Stomach (tissue), 9 donors: Measurements from ENCODE around the gene TMEM256. TPM values are rescaled to one million over a fixed set of nuclear protein-coding genes. Genes with fewer than 3 reads are reported as not detected.

Source experiments
- DNase-seq, 2 donors: peaks; one replicate each; pipeline versions ENCODE4 v3.0.0 to v3.0.0-alpha.2; 2013 to 2019
- H3K27ac ChIP-seq, 5 donors: fragments of 200-600 bp in 4 of 5; sonication (generic) in 4 of 5; one replicate each; pipeline ENCODE4 v1.5.1; 2013 to 2019; ENCODE audit warnings: mild to moderate bottlenecking in 1 of 5, moderate library complexity in 1 of 5
- H3K27me3 ChIP-seq, 3 donors: fragments of 200-600 bp; sonication (generic); one replicate each; pipeline ENCODE4 v1.5.1; 2017 to 2019; ENCODE audit warnings: mixed run types in 1 of 3
- H3K36me3 ChIP-seq, 4 donors: fragments of 200-600 bp; sonication (generic); 1 replicate in 3 of 4; 2 replicates in 1 of 4; pipeline ENCODE4 v1.5.1; 2016 to 2019
- H3K4me1 ChIP-seq, 4 donors: fragments of 200-600 bp; sonication (generic); one replicate each; pipeline ENCODE4 v1.5.1; 2016 to 2019
- H3K4me3 ChIP-seq, 4 donors: fragments of 200-600 bp; sonication (generic) in 3 of 4; one replicate each; pipeline ENCODE4 v1.5.1; 2016 to 2019; ENCODE audit warnings: mild to moderate bottlenecking in 1 of 4
- H3K9me3 ChIP-seq, 4 donors: fragments of 200-600 bp; sonication (generic); one replicate each; pipeline ENCODE4 v1.5.1; 2016 to 2019
- EP300 ChIP-seq: sonication (generic); formaldehyde crosslinking; IDR thresholded peaks from one replicate; pipeline ENCODE4 v1.6.1; 2017; ENCODE audit warnings: antibody characterized with exemption
- POLR2A ChIP-seq, 4 donors: fragments of 450-650 bp; IDR thresholded peaks; one replicate each; pipeline ENCODE4 v1.6.1; 2016; ENCODE audit warnings: antibody characterized with exemption in 4 of 4, control low read depth in 2 of 4, mild to moderate bottlenecking in 1 of 4, moderate library complexity in 1 of 4
- POLR2AphosphoS5 ChIP-seq, 3 donors: sonication (generic); formaldehyde crosslinking; IDR thresholded peaks; one replicate each; pipeline ENCODE4 v1.6.1; 2016; ENCODE audit warnings: antibody characterized with exemption in 3 of 3
- WGBS, 5 donors: extraction: QIAGEN DNeasy Blood & Tissue Kit in 3 of 5; methylation state at CpG; one replicate each; pipeline versions ENCODE4 v1.1.5 to v1.1.7; 2013 to 2018; 5-methylcytosine and 5-hydroxymethylcytosine counted together
- intact Hi-C: fragments of 100-400 bp; cut with DNase I; formaldehyde crosslinking; loops from one replicate; pipeline ENCODE4 v1.15.1; 2023; ENCODE audit warnings: low total_unique reads
- polyA plus RNA-seq, 3 donors: library from polyadenylated mRNA; stranded (reverse); fragments of 200-250 nt; gene quantifications; one replicate each; pipeline ENCODE4 v1.2.3, GENCODE V29; 2013
- total RNA-seq, 5 donors: library from RNA; depleted of rRNA; stranded (reverse); fragments of >200 nt; gene quantifications; one replicate each; pipeline versions ENCODE4 v1.1.0 to v1.2.3, GENCODE V29; 2014 to 2016
- TF ChIP-seq, protein P1 (sequence below), 7 experiments: fragments of 450-650 bp in 4 of 7; fragments of 200-600 bp in 3 of 7; sonication (generic) in 3 of 7; IDR thresholded peaks; one replicate each; pipeline ENCODE4 v1.5.1; 2016 to 2019; ENCODE audit warnings: antibody characterized with exemption in 7 of 7, control low read depth in 2 of 7, mild to moderate bottlenecking in 1 of 7
- donor health status: healthy with polysubstance abuse.
- donor health status: Bipolar disorder and iron deficiency.
- donor health status: healthy.

The TMEM256 gene
- total and polyA plus RNA-seq, 8 donors = 39.8 to 347 (median 253) TPM; not detected in 1

DNA sequence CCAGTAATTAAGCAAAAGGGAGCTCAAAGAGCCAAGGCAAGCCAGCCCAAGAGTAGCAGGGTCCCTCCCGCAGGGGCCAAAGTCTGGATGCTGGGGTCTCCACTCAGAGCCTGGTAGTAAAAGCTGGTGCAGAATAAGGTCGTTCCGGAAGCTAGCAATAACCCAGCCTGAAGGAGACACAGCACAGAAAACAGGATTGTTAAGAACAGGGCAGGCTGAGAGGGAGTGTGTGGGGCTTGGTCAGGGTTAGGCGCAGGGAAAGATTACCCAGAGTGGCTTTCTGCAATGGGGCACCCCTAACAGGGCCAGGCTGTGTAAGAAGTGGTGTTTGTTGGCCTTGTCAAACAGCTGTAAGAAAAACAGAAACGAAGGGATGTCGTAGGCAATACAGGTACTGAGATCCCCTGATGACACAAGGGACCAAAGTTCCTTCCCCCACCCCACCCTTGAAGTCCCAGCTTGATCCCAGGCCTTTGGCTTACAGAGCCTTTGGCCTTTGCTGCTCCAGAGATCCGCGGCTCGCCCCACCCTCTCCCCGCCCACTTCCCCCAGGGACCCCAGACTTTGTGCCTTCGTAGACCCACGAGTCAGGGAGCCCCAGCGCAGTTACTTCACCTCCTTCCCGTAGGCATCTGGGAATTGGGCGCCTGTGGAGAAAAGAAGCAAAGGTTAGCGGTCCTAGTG is 712 bp downstream of the TMEM256 start:
- peaks cover 0 to 13% (median 0%) of the 10 kb centered on the region in 3 donors for H3K27me3 ChIP-seq
- intact Hi-C loops = no loop called here

DNA sequence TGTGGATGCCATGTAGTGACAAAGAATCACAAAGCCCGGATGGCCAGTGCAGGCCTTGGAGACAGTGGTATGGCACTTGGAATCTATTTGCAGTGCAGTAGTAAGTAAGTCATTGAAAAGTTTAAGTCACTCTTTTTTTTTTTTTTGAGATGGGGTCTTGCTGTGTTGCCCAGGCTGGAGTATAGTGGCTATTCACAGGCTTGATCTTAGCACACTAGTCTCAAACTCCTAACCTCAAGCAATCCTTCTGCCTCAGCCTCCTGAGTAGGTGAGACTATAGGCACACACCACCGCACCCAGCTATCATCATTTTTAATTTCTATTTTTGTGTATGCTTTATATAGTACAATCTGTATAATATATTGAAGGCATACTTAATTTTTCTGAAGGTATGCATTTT is 5.3 kb downstream of the TMEM256 start:
- no peaks in the 10 kb centered on the region for H3K9me3 ChIP-seq
- peaks cover 21 to 34% (median 33%) of the 10 kb centered on the region in 4 donors for H3K4me1 ChIP-seq
- intact Hi-C loops = no loop called here
- H3K27me3 ChIP-seq = no peaks in the 10 kb centered on the region
- H3K4me3 ChIP-seq = no peak overlapping the region
- no peaks in the 10 kb centered on the region for H3K36me3 ChIP-seq
- H3K27ac ChIP-seq = no peak overlapping the region
- no peak for TF ChIP-seq EP300
- TF ChIP-seq, protein P1, sequence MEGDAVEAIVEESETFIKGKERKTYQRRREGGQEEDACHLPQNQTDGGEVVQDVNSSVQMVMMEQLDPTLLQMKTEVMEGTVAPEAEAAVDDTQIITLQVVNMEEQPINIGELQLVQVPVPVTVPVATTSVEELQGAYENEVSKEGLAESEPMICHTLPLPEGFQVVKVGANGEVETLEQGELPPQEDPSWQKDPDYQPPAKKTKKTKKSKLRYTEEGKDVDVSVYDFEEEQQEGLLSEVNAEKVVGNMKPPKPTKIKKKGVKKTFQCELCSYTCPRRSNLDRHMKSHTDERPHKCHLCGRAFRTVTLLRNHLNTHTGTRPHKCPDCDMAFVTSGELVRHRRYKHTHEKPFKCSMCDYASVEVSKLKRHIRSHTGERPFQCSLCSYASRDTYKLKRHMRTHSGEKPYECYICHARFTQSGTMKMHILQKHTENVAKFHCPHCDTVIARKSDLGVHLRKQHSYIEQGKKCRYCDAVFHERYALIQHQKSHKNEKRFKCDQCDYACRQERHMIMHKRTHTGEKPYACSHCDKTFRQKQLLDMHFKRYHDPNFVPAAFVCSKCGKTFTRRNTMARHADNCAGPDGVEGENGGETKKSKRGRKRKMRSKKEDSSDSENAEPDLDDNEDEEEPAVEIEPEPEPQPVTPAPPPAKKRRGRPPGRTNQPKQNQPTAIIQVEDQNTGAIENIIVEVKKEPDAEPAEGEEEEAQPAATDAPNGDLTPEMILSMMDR (IDR thresholded peaks at IDR 0.05) = no peak
- TF ChIP-seq POLR2AphosphoS5 (IDR thresholded peaks at IDR 0.05) = no peak
- TF ChIP-seq POLR2A (IDR thresholded peaks at IDR 0.05) = no peak
- WGBS, 5 donors = 80 to 91% (median 87%) methylated on average over 2 of the region's 2 CpGs
- DNase-seq = no peak

More for the DNA sequence above, 712 bp downstream of the TMEM256 start:
- H3K36me3 ChIP-seq = no peaks in the 10 kb centered on the region
- peak overlapping the region; percentile 90 to 94 (median 93) for H3K27ac ChIP-seq
- peaks cover 30 to 42% (median 34%) of the 10 kb centered on the region in 4 donors for H3K4me1 ChIP-seq
- 8 to 12% (median 11%) methylated on average over 9 to 16 of the region's 16 CpGs for WGBS, 5 donors
- TF ChIP-seq POLR2A (IDR thresholded peaks at IDR 0.05) = no peak
- TF ChIP-seq POLR2AphosphoS5 (IDR thresholded peaks at IDR 0.05) = no peak
- TF ChIP-seq EP300 = no peak
- TF ChIP-seq, protein P1 (IDR thresholded peaks at IDR 0.05) = no peak
- H3K9me3 ChIP-seq = no peaks in the 10 kb centered on the region
- H3K4me3 ChIP-seq = peak overlapping the region; percentile 71 to 80 (median 74)
- peak; percentile 33 to 79 for DNase-seq

DNA sequence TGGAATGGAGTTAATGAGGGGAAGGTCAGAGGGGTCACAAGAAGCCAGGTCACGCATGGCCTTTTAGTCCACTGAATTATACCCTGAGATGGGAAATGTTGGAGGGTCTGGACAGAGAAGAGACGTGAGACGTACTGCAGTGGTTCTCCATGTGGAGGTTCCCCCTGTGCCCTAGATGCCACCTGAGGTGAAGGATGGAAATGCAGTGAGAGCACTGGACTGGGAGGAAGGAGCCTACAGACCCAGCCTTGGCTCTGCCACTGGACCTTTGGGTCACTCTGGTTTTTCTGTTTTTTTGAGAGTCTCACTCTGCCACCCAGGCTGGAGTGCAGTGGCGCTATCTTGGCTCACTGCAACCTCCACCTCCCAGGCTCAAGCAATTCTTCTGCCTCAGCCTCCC is 7.8 kb downstream of the TMEM256 start:
- 82 to 93% (median 88%) methylated on average over 4 of the region's 4 CpGs for WGBS, 5 donors
- H3K4me1 ChIP-seq = peaks cover 18 to 29% (median 25%) of the 10 kb centered on the region in 4 donors
- H3K27ac ChIP-seq = no peak overlapping the region
- intact Hi-C loops = no loop called here
- peaks cover 0 to 13% (median 9%) of the 10 kb centered on the region in 4 donors for H3K36me3 ChIP-seq
- H3K9me3 ChIP-seq = no peaks in the 10 kb centered on the region
- TF ChIP-seq POLR2A (IDR thresholded peaks at IDR 0.05) (no peak), EP300 (no peak), POLR2AphosphoS5 (IDR thresholded peaks at IDR 0.05) (no peak)
- TF ChIP-seq, protein P1 (IDR thresholded peaks at IDR 0.05) = no peak
- no peaks in the 10 kb centered on the region for H3K27me3 ChIP-seq
- peak in 1 of 2 donors; percentile 7 for DNase-seq
- no peak overlapping the region for H3K4me3 ChIP-seq

DNA sequence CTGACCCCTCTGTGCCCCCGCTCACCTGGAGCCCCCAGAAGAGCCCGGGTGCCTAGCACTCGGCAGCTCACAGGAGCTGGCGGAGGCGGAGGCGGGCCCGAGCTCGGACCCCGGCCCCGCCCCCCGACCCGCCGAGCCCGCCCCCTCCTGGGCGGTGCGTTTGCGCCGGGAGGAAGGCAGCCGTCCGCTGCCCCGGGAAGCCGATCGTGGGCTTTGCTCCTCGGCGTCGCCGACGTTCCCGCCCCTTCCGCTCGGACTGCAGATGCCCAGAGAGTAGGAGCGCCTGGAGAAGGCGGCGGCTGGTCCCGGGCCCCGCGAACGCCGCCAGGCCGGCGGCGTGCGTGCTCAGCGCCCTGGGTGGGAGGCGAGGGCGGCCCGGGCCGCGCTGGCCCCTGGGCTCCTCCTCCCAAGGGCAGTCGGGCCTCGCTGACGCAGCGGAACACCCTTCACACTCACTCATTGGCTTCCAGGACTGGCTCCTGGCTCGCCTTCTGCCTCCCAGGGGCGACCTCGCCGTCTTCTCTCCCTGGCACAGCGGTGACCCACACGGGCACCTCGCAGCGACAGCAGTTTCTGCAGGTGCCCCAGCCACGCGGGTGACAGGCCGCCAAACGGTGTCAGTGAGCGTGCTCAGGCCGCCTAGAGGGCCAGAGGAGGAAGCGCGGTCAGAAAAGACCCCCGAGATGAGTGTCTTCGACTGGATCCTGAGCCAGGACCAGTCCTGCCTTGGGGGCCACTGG is 9.3 kb downstream of the TMEM256 start, which contains the start of gene PLSCR3:
PLSCR3 (minus strand) TSS at position 74 of the 740 bp plus-strand sequence. CDS start 415 bp downstream, outside the sequence.
- TF ChIP-seq POLR2A (IDR thresholded peaks at IDR 0.05) = peak in 1 of 4 donors; percentile 28
- TF ChIP-seq POLR2AphosphoS5 (IDR thresholded peaks at IDR 0.05) = peak; percentile 40 to 87 (median 85)
- TF ChIP-seq, protein P1 (IDR thresholded peaks at IDR 0.05) = peak in 4 of 7 experiments; percentile 5 to 62 (median 36)
- no peak for TF ChIP-seq EP300
- Histone ChIP-seq H3K27ac (peak within 1 kb of the TSS; percentile 88 to 97 (median 96)), H3K27me3 (no peaks in the 10 kb centered on the region), H3K4me1 (peaks cover 18 to 26% (median 25%) of the 10 kb centered on the region in 4 donors), H3K4me3 (peak within 1 kb of the TSS; percentile 79 to 93 (median 84)), H3K9me3 (no peaks in the 10 kb centered on the region), H3K36me3 (peaks cover 5 to 28% (median 24%) of the 10 kb centered on the region in 4 donors)
- DNase-seq = peak; percentile 88 to 95
- intact Hi-C loops = no loop called here
- 0 to 1% (median 0%) methylated on average over 10 to 71 of the region's 71 CpGs for WGBS, 5 donors
